ENCODE data around the gene NELL1. TPM values are rescaled to one million over a fixed set of nuclear protein-coding genes. Genes with fewer than 3 reads are reported as not detected.

NELL1 gene
- total RNA-seq, 1 experiment from 2014 or later = 0.22 TPM

DNA sequence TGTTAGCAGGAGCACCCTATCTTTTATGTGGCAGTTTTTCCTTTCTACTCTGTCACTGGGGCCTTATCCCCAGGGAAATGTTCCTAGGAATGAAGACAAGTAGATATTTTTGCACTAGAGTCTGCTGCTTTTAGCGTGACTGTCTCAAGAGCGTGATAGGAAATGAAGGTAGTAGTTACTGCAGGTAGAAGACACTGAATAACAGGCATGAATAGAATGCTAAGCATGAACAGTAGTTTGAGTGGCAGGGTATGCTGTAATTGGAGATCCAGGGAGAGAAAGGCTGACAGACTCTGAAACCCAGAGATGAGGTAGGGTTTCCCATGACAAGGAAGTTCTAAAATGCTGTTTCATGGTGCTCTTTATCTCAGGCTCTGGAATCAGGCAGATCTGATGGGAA is 475.1 kb downstream of the NELL1 start:
- no peaks in the 10 kb centered on the region for H3K9me3 ChIP-seq (ENCODE audit: control insufficient read depth, low read depth, low read length)
- no peak overlapping the region for H4K91ac ChIP-seq (ENCODE audit: insufficient read length, low read depth, low read length)
- H2BK20ac ChIP-seq (ENCODE audit: low read depth, low read length, poor library complexity, severe bottlenecking) = no peak overlapping the region
- no peak overlapping the region for H2BK5ac ChIP-seq (ENCODE audit: insufficient read length, low read length)
- H4K8ac ChIP-seq (replicated peaks; ENCODE audit: insufficient read length, low read depth, low read length) = no peak overlapping the region
- H3K79me2 ChIP-seq (ENCODE audit: insufficient read depth, low read length) = no peaks in the 10 kb centered on the region
- no peak overlapping the region for H3K18ac ChIP-seq (ENCODE audit: insufficient read length, low read depth, low read length)
- no peak overlapping the region for H2AFZ ChIP-seq (ENCODE audit: low read length)
- no peak overlapping the region for H4K5ac ChIP-seq (ENCODE audit: insufficient read length, low read depth, low read length)
- TF ChIP-seq, protein P1, sequence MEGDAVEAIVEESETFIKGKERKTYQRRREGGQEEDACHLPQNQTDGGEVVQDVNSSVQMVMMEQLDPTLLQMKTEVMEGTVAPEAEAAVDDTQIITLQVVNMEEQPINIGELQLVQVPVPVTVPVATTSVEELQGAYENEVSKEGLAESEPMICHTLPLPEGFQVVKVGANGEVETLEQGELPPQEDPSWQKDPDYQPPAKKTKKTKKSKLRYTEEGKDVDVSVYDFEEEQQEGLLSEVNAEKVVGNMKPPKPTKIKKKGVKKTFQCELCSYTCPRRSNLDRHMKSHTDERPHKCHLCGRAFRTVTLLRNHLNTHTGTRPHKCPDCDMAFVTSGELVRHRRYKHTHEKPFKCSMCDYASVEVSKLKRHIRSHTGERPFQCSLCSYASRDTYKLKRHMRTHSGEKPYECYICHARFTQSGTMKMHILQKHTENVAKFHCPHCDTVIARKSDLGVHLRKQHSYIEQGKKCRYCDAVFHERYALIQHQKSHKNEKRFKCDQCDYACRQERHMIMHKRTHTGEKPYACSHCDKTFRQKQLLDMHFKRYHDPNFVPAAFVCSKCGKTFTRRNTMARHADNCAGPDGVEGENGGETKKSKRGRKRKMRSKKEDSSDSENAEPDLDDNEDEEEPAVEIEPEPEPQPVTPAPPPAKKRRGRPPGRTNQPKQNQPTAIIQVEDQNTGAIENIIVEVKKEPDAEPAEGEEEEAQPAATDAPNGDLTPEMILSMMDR (conservative IDR thresholded peaks at IDR 0.05) = no peak
- peaks cover 4% of the 10 kb centered on the region; the same call in 1 of the 2 replicates for H3K4me1 ChIP-seq (ENCODE audit: insufficient read depth, low read length)
- no peak overlapping the region for H3T11ph ChIP-seq (ENCODE audit: low read length)
- no peak overlapping the region for H3K27ac ChIP-seq (ENCODE audit: insufficient read length, low read depth, low read length)
- H2BK120ac ChIP-seq (ENCODE audit: low read depth, low read length, poor library complexity, severe bottlenecking) = no peak overlapping the region
- no peak for DNase-seq
- no peaks in the 10 kb centered on the region for H4K20me1 ChIP-seq (ENCODE audit: control insufficient read depth, insufficient read depth, insufficient read length)
- no CpG with 5 or more reads among the region's 2 CpGs for WGBS (ENCODE audit: extremely low coverage, insufficient read length, low lambda C conversion rate)
- H3K56ac ChIP-seq (ENCODE audit: insufficient read length, low read depth, low read length) = no peak overlapping the region
- H3K36me3 Mint-ChIP-seq (ENCODE audit: insufficient read depth in 1 of 3, low read depth in 3 of 3) = no peaks in the 10 kb centered on the region
- no peaks in the 10 kb centered on the region for H3K23me2 ChIP-seq (ENCODE audit: insufficient read length, low read depth, low read length, poor library complexity, severe bottlenecking)
- no peak overlapping the region for H2BK15ac ChIP-seq (ENCODE audit: low read depth, low read length)
- H3K23ac ChIP-seq (ENCODE audit: insufficient read length, low read depth, low read length) = no peak overlapping the region
- H2BK12ac ChIP-seq (ENCODE audit: insufficient read length, low read depth, low read length) = no peak overlapping the region
- H3K27ac Mint-ChIP-seq = peak overlapping the region in 1 of 3 experiments; percentile 25; a peak in 2 of 7 replicates
- no peaks in the 10 kb centered on the region for H3K27me3 ChIP-seq (ENCODE audit: insufficient read depth, low read length)
- no peak overlapping the region for H3K9ac ChIP-seq (ENCODE audit: extremely low read depth, insufficient read length, low read length)
- peaks cover 12% of the 10 kb centered on the region in 2 experiments for H3K4me1 Mint-ChIP-seq
- no peak overlapping the region for H2AK5ac ChIP-seq (ENCODE audit: insufficient read length, low read length)
- no peaks in the 10 kb centered on the region for H3K9me3 Mint-ChIP-seq
- no peak overlapping the region for H3K4ac ChIP-seq (ENCODE audit: low read depth, low read length)
- no peak overlapping the region for H3K4me3 Mint-ChIP-seq
- no peak overlapping the region for H3K14ac ChIP-seq (ENCODE audit: insufficient read depth, low read length)
- no peaks in the 10 kb centered on the region for H3K79me1 ChIP-seq (ENCODE audit: insufficient read depth, low read depth, low read length, poor library complexity, severe bottlenecking)
- no peak overlapping the region for H3K4me2 ChIP-seq (ENCODE audit: insufficient read depth, insufficient read length, low read length)
- no peaks in the 10 kb centered on the region for H3K27me3 Mint-ChIP-seq (ENCODE audit: low read depth)

Data from H9 (cell line).